Measurements from ENCODE around the gene CGRRF1.

The CGRRF1 gene

DNA sequence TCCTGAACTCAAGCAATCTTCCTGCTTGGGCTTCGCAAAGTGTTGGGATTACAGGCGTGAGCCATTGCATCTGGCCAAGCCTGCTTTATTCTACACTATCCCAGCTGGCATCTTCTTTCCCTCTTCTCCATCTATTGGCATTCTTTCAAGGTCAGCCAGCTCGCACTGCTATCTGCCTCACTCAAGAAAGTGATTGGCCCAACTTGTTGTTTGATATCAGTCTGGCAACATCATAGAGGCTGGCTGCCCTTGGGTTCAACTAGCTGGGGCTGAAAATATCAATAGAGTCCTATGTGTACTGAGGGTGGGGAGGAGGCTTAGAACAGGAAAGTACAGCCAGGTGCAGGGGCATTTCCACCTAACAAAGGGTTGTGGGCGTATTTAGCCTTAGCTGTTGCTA is 38.1 kb upstream of the CGRRF1 start (continued):
- TF ChIP-seq, protein P1, sequence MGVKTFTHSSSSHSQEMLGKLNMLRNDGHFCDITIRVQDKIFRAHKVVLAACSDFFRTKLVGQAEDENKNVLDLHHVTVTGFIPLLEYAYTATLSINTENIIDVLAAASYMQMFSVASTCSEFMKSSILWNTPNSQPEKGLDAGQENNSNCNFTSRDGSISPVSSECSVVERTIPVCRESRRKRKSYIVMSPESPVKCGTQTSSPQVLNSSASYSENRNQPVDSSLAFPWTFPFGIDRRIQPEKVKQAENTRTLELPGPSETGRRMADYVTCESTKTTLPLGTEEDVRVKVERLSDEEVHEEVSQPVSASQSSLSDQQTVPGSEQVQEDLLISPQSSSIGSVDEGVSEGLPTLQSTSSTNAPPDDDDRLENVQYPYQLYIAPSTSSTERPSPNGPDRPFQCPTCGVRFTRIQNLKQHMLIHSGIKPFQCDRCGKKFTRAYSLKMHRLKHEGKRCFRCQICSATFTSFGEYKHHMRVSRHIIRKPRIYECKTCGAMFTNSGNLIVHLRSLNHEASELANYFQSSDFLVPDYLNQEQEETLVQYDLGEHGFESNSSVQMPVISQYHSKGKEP (tag by site-specific recombination; IDR thresholded peaks at IDR 0.05): no peak
- no peak for TF ChIP-seq ZBTB7A (tag by site-specific recombination; IDR thresholded peaks at IDR 0.05; ENCODE audit: low read depth)

DNA sequence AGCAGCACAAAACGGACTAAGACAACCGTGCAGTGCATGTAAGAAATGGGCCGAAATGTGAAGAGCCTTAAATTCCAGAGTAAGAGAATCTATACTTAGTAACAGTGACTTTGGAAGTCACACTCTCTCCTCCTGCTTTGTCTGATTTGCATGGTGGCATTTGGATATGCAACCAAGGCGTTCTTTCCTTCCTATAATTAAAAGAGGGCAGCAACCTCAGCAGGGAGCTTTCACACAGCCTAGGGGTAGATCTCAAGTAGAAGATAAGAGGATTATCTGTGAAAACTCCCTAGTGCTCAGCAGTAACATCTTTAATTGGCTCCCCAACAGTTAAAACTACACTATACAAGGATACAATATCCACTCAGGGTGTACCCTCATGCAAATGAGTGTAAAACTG is 37.4 kb upstream of the CGRRF1 start:
- POLR2A ChIA-PET: no interaction called here
- CTCF ChIA-PET: interaction anchor here (0.6 kb wide), 1 partner anchor 13 kb away, joined by 3 read pairs; no protein-coding TSS in a partner anchor
- no peak overlapping the region for H3K4me3 ChIP-seq (ENCODE audit: low read depth, low read length)
- H3K36me3 ChIP-seq (ENCODE audit: control insufficient read depth in 2 of 2, insufficient read depth in 1 of 2, low read length in 2 of 2): peaks cover 3 to 9% of the 10 kb centered on the region in 2 experiments; a peak in 2 of 3 replicates
- peaks cover 18% of the 10 kb centered on the region for H3K4me1 ChIP-seq (ENCODE audit: control insufficient read depth, insufficient read depth, low read length)
- TF ChIP-seq, protein P2, sequence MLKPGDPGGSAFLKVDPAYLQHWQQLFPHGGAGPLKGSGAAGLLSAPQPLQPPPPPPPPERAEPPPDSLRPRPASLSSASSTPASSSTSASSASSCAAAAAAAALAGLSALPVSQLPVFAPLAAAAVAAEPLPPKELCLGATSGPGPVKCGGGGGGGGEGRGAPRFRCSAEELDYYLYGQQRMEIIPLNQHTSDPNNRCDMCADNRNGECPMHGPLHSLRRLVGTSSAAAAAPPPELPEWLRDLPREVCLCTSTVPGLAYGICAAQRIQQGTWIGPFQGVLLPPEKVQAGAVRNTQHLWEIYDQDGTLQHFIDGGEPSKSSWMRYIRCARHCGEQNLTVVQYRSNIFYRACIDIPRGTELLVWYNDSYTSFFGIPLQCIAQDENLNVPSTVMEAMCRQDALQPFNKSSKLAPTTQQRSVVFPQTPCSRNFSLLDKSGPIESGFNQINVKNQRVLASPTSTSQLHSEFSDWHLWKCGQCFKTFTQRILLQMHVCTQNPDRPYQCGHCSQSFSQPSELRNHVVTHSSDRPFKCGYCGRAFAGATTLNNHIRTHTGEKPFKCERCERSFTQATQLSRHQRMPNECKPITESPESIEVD (tag by site-specific recombination; IDR thresholded peaks at IDR 0.05): peak; percentile 23; the same call in 1 of the 2 replicates
- TF ChIP-seq ZNF335 (tag by site-specific recombination; conservative IDR thresholded peaks at IDR 0.05) (no peak), WT1 (tag by site-specific recombination; IDR thresholded peaks at IDR 0.05) (peak; percentile 89), ZNF701 (tag by site-specific recombination; IDR thresholded peaks at IDR 0.05) (no peak), SP7 (tag by site-specific recombination; IDR thresholded peaks at IDR 0.05) (peak; percentile 46; the same call in 1 of the 2 replicates), HOXA7 (CRISPR knock-in tag; IDR thresholded peaks at IDR 0.05; ENCODE audit: borderline replicate concordance) (no peak)
- no peak overlapping the region for H3K27ac ChIP-seq (ENCODE audit: extremely low read depth, low read depth, low read length)
- H3K9me3 ChIP-seq (ENCODE audit: control insufficient read depth, insufficient read depth, low read depth, low read length): no peaks in the 10 kb centered on the region

DNA sequence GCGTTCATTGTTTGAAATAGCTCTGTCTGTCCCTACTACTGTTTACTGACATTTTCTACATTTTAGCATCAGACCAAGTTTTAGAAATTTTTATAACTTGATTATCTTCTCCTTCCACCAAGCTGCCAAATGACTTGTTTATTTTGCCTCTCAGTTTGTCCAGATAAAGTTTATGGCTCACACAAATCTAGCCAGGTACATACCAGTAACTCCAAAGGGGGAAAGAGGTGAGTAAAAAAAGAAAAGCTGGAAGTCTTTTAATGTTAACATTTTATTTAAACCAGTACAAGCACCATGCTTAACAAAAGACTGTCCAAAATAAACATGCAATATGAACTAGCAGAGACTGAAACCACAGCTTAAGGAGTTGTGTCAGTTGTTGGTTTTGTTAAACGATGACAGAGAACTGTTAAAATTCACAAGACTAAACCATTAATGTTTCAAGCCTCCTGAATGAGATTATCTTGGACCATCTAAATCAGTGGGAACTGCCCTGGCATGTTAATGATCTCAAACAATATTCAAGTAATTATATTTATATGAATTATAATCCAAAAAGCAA is 35.4 kb upstream of the CGRRF1 start:
- ChIA-PET CTCF (interaction anchor here (1.8 kb wide), 1 partner anchor 14 kb away, joined by 4 read pairs; the partner anchor contains the start of gene GMFB), POLR2A (no interaction called here)
- H3K27ac ChIP-seq (ENCODE audit: extremely low read depth, low read depth, low read length): no peak overlapping the region
- H3K36me3 ChIP-seq (ENCODE audit: control insufficient read depth in 2 of 2, insufficient read depth in 1 of 2, low read length in 2 of 2): peaks cover 16 to 25% of the 10 kb centered on the region in 2 experiments; a peak in 2 of 3 replicates
- H3K4me3 ChIP-seq (ENCODE audit: low read depth, low read length): no peak overlapping the region
- no peak for TF ChIP-seq ZNF24 (tag by site-specific recombination; IDR thresholded peaks at IDR 0.05)
- TF ChIP-seq WT1 (tag by site-specific recombination; IDR thresholded peaks at IDR 0.05): peak; percentile 89
- TF ChIP-seq, protein P3, sequence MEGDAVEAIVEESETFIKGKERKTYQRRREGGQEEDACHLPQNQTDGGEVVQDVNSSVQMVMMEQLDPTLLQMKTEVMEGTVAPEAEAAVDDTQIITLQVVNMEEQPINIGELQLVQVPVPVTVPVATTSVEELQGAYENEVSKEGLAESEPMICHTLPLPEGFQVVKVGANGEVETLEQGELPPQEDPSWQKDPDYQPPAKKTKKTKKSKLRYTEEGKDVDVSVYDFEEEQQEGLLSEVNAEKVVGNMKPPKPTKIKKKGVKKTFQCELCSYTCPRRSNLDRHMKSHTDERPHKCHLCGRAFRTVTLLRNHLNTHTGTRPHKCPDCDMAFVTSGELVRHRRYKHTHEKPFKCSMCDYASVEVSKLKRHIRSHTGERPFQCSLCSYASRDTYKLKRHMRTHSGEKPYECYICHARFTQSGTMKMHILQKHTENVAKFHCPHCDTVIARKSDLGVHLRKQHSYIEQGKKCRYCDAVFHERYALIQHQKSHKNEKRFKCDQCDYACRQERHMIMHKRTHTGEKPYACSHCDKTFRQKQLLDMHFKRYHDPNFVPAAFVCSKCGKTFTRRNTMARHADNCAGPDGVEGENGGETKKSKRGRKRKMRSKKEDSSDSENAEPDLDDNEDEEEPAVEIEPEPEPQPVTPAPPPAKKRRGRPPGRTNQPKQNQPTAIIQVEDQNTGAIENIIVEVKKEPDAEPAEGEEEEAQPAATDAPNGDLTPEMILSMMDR (tag by site-specific recombination; IDR thresholded peaks at IDR 0.05): no peak
- no peak for TF ChIP-seq ZNF37A (tag by site-specific recombination; IDR thresholded peaks at IDR 0.05)
- TF ChIP-seq, protein P4, sequence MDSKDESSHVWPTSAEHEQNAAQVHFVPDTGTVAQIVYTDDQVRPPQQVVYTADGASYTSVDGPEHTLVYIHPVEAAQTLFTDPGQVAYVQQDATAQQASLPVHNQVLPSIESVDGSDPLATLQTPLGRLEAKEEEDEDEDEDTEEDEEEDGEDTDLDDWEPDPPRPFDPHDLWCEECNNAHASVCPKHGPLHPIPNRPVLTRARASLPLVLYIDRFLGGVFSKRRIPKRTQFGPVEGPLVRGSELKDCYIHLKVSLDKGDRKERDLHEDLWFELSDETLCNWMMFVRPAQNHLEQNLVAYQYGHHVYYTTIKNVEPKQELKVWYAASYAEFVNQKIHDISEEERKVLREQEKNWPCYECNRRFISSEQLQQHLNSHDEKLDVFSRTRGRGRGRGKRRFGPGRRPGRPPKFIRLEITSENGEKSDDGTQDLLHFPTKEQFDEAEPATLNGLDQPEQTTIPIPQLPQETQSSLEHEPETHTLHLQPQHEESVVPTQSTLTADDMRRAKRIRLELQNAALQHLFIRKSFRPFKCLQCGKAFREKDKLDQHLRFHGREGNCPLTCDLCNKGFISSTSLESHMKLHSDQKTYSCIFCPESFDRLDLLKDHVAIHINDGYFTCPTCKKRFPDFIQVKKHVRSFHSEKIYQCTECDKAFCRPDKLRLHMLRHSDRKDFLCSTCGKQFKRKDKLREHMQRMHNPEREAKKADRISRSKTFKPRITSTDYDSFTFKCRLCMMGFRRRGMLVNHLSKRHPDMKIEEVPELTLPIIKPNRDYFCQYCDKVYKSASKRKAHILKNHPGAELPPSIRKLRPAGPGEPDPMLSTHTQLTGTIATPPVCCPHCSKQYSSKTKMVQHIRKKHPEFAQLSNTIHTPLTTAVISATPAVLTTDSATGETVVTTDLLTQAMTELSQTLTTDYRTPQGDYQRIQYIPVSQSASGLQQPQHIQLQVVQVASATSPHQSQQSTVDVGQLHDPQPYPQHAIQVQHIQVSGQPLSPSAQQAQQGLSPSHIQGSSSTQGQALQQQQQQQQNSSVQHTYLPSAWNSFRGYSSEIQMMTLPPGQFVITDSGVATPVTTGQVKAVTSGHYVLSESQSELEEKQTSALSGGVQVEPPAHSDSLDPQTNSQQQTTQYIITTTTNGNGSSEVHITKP (tag by site-specific recombination; IDR thresholded peaks at IDR 0.05): peak; percentile 73
- no peak for TF ChIP-seq ZNF184 (tag by site-specific recombination; IDR thresholded peaks at IDR 0.05)
- TF ChIP-seq, protein P5, sequence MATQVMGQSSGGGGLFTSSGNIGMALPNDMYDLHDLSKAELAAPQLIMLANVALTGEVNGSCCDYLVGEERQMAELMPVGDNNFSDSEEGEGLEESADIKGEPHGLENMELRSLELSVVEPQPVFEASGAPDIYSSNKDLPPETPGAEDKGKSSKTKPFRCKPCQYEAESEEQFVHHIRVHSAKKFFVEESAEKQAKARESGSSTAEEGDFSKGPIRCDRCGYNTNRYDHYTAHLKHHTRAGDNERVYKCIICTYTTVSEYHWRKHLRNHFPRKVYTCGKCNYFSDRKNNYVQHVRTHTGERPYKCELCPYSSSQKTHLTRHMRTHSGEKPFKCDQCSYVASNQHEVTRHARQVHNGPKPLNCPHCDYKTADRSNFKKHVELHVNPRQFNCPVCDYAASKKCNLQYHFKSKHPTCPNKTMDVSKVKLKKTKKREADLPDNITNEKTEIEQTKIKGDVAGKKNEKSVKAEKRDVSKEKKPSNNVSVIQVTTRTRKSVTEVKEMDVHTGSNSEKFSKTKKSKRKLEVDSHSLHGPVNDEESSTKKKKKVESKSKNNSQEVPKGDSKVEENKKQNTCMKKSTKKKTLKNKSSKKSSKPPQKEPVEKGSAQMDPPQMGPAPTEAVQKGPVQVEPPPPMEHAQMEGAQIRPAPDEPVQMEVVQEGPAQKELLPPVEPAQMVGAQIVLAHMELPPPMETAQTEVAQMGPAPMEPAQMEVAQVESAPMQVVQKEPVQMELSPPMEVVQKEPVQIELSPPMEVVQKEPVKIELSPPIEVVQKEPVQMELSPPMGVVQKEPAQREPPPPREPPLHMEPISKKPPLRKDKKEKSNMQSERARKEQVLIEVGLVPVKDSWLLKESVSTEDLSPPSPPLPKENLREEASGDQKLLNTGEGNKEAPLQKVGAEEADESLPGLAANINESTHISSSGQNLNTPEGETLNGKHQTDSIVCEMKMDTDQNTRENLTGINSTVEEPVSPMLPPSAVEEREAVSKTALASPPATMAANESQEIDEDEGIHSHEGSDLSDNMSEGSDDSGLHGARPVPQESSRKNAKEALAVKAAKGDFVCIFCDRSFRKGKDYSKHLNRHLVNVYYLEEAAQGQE (tag by site-specific recombination; IDR thresholded peaks at IDR 0.05): peak; percentile 20; the same call in 1 of the 2 replicates
- no peak for TF ChIP-seq ZNF585B (tag by site-specific recombination; IDR thresholded peaks at IDR 0.05)
- no peaks in the 10 kb centered on the region for H3K9me3 ChIP-seq (ENCODE audit: control insufficient read depth, insufficient read depth, low read depth, low read length)
- H3K4me1 ChIP-seq (ENCODE audit: control insufficient read depth, insufficient read depth, low read length): peaks cover 18% of the 10 kb centered on the region
